ENCODE results near the gene RCN2.

RCN2 gene

GRCh38 chr15:76983590-76984375 is 52.2 kb downstream of the RCN2 start:
- H3K9me3 ChIP-seq (ENCODE audit: control insufficient read depth, insufficient read depth, low read length), result no peaks in the 10 kb centered on the region
- no CpG with 5 or more reads among the region's 4 CpGs for WGBS (ENCODE audit: insufficient coverage, insufficient read length)
- H3K27me3 ChIP-seq (ENCODE audit: control insufficient read depth, insufficient read depth, low read length), result no peaks in the 10 kb centered on the region
- no peak overlapping the region for H3K27ac ChIP-seq (ENCODE audit: low read length)
- H3K4me1 ChIP-seq (ENCODE audit: control insufficient read depth, insufficient read depth, low read length), result no peaks in the 10 kb centered on the region
- no peak overlapping the region for H3K4me3 ChIP-seq (ENCODE audit: low read length)
- H3K36me3 ChIP-seq (ENCODE audit: control insufficient read depth, insufficient read depth, low read length), result no peaks in the 10 kb centered on the region
- DNase-seq (ENCODE audit: low read depth, low spot score), result no peak

GRCh38 chr15:76986743-76987142 is 55.2 kb downstream of the RCN2 start:
- no peaks in the 10 kb centered on the region for H3K9me3 ChIP-seq (ENCODE audit: control insufficient read depth, insufficient read depth, low read length)
- no peak overlapping the region for H3K27ac ChIP-seq (ENCODE audit: low read length)
- no CpG with 5 or more reads among the region's 3 CpGs for WGBS (ENCODE audit: insufficient coverage, insufficient read length)
- no peak for DNase-seq (ENCODE audit: low read depth, low spot score)
- H3K4me3 ChIP-seq (ENCODE audit: low read length), result no peak overlapping the region
- no peaks in the 10 kb centered on the region for H3K27me3 ChIP-seq (ENCODE audit: control insufficient read depth, insufficient read depth, low read length)
- H3K4me1 ChIP-seq (ENCODE audit: control insufficient read depth, insufficient read depth, low read length), result no peaks in the 10 kb centered on the region
- H3K36me3 ChIP-seq (ENCODE audit: control insufficient read depth, insufficient read depth, low read length), result no peaks in the 10 kb centered on the region

- H3K27me3 ChIP-seq (ENCODE audit: control insufficient read depth, insufficient read depth, low read length), result no peaks in the 10 kb centered on the region
- no peaks in the 10 kb centered on the region for H3K9me3 ChIP-seq (ENCODE audit: control insufficient read depth, insufficient read depth, low read length)
- no peaks in the 10 kb centered on the region for H3K36me3 ChIP-seq (ENCODE audit: control insufficient read depth, insufficient read depth, low read length)
- H3K4me3 ChIP-seq (ENCODE audit: low read length), result no peak overlapping the region
- DNase-seq (ENCODE audit: low read depth, low spot score), result no peak
- WGBS (ENCODE audit: insufficient coverage, insufficient read length), result no CpG with 5 or more reads among the region's 6 CpGs
- no peak overlapping the region for H3K27ac ChIP-seq (ENCODE audit: low read length)
- H3K4me1 ChIP-seq (ENCODE audit: control insufficient read depth, insufficient read depth, low read length), result no peaks in the 10 kb centered on the region
Measured at GRCh38 chr15:76987276-76987675, 55.7 kb downstream of the RCN2 start.

DNA sequence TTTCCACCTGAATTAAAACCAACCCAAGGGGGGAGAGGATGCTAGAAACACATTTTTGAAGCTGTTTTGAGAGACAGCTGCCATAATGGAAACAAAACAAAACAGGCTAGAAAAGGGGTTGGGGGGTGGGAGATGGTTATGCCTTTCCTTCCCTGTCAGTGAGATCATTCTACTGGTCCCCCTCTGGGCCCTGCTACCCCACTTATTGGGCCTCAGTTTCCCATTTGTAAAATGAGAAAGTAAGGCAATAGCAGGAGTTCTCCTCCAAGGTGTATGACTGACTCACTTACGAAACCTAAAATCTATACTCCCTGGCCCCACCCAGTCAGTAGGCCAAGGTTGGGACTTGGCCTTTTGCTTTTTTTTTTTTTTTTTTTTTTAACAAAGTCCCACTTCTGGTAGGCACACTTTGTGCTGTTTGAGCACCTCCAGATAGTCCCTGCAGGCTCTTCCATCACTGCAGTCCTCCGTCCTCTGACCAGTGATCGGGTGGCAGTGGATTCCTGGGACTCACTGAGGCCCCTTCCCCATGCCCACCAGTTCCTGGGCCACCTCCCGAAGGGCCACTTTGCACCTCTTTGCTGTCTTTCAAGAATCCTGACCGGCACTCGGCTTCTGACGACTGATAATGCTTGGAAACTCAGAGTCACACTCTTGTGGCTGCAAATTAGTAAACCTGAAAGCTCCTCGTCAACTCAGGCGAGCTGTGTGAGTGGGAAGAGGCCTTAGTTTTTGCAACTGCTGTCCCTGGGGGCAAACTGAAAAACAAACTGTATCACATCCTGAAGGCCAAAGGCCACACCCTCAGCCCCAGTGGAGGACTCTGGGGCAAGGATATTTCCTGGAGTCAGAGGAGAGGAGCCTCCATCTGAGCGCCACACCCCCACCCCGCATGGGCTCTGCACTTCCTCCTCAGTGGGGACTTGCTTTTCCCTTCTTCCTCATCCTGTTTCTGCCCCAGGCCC is 56.6 kb downstream of the RCN2 start:
- WGBS (ENCODE audit: insufficient coverage, insufficient read length), result no CpG with 5 or more reads among the region's 11 CpGs
- no peak overlapping the region for H3K4me3 ChIP-seq (ENCODE audit: low read length)
- H3K4me1 ChIP-seq (ENCODE audit: control insufficient read depth, insufficient read depth, low read length), result no peaks in the 10 kb centered on the region
- no peak for DNase-seq (ENCODE audit: low read depth, low spot score)
- H3K27ac ChIP-seq (ENCODE audit: low read length), result no peak overlapping the region
- H3K36me3 ChIP-seq (ENCODE audit: control insufficient read depth, insufficient read depth, low read length), result no peaks in the 10 kb centered on the region
- no peaks in the 10 kb centered on the region for H3K27me3 ChIP-seq (ENCODE audit: control insufficient read depth, insufficient read depth, low read length)
- no peaks in the 10 kb centered on the region for H3K9me3 ChIP-seq (ENCODE audit: control insufficient read depth, insufficient read depth, low read length)

DNA sequence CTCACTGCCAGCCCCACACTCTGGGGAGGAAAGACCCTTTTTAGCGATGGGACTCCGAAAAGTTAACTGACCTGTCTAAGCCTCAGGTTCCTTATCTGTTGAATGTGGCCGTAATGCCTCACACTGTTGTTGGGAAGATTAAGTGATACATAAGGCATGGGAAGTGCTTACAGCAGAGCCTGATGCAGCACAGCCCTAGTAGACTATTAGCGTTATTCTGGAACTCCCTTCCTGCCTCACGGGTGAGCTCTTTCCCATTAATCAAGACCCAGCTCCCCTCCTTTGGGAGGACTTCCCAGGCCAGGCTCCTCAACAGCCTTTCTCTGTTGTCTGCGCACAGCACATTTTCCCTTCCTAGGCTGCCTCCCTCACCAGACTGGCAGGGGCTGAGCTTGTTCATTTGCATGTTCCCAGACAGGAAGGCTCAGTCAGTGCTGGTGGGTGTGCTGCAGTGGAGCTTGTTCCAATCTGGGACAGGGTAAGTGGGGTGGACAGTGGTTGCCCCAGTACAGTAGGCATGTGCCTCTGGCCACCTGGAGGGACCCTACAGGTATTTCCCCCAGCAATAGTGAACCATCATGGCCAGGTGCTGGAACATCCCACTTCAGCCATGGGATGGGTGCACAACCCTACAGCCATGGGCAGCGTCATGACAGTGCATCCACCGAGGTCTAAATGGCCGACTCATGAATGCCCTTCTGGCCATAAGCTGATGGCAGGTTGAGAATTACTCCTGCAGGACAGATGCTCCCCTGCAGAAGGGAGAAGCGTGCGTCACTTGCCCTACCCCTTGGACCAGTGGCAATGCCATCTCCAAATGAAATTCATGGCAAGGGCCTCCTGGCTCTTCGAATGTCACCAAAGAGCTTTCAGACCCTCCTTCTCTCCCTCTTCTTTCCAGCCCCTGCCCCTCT is 57.6 kb downstream of the RCN2 start:
- H3K36me3 ChIP-seq (ENCODE audit: control insufficient read depth, insufficient read depth, low read length), result no peaks in the 10 kb centered on the region
- no peak for DNase-seq (ENCODE audit: low read depth, low spot score)
- H3K27ac ChIP-seq (ENCODE audit: low read length), result no peak overlapping the region
- H3K27me3 ChIP-seq (ENCODE audit: control insufficient read depth, insufficient read depth, low read length), result no peaks in the 10 kb centered on the region
- H3K4me3 ChIP-seq (ENCODE audit: low read length), result no peak overlapping the region
- H3K9me3 ChIP-seq (ENCODE audit: control insufficient read depth, insufficient read depth, low read length), result no peaks in the 10 kb centered on the region
- no CpG with 5 or more reads among the region's 12 CpGs for WGBS (ENCODE audit: insufficient coverage, insufficient read length)
- no peaks in the 10 kb centered on the region for H3K4me1 ChIP-seq (ENCODE audit: control insufficient read depth, insufficient read depth, low read length)

DNA sequence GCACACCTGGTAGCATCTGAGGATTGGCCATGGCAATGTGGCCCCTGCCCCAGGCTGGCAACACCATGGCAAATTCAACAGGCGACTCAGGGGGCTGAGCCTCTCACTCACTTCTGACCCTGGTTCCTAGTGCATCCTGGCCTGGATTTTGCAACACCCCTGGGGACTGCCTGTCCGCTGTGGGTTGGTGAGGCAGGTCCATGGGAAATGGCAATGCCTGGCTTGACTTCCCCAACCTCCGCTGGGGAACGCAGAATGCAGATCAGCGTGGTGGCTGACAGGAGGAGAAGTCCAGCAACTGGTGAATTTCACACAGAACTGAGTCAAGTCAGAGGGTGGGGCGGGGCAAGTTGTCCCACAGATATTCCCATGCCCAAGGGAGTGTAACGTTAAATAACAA is 59.5 kb downstream of the RCN2 start:
- WGBS (ENCODE audit: insufficient coverage, insufficient read length), result no CpG with 5 or more reads among the region's 7 CpGs
- Histone ChIP-seq H3K4me3 (ENCODE audit: low read length) (no peak overlapping the region), H3K27ac (ENCODE audit: low read length) (no peak overlapping the region), H3K36me3 (ENCODE audit: control insufficient read depth, insufficient read depth, low read length) (no peaks in the 10 kb centered on the region), H3K4me1 (ENCODE audit: control insufficient read depth, insufficient read depth, low read length) (no peaks in the 10 kb centered on the region), H3K9me3 (ENCODE audit: control insufficient read depth, insufficient read depth, low read length) (no peaks in the 10 kb centered on the region), H3K27me3 (ENCODE audit: control insufficient read depth, insufficient read depth, low read length) (no peaks in the 10 kb centered on the region)
- DNase-seq (ENCODE audit: low read depth, low spot score), result no peak

DNA sequence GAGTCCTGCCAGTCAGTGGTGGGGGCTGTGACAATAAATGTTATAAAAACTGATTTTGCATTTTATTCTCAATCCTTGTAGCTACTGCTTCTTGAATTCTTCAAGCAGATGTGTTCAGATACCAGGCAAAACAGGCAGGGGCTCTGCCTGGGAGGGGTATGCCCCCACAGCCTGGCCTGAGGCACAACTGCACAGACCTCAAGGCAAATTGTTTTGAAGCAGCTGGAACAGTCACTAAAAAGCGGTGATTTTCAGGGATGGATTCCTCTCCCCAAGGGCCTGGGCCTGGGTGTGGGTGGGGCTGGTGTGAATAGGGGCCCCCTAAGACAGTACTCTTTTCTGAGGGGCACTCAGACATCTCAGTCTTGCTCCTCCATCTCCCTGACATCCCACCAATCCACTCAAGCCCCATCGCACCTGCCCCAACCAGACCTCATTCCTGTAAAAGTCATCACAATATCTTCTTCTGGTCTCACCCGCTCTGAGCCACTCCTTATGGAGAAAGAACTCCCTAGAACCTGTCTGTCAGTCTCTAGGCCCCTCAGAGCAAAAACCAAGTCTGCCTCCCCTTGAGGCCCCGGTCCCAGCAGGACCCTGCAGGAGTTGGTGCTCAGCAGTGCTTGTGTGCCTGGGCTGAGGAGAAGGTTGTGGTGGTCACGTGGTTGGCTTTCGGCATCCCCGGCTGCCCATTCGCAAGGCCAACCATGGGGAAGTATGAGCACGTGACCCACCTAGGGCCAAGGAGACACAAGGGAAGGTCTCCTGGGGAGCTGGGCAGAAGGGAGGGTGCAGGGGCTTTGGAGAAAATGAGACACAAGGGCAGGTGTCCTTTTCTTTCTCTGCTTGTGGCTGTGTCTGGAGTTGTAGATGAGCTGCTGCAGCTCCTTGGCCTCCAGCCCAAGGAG is 60.4 kb downstream of the RCN2 start:
- Histone ChIP-seq H3K36me3 (ENCODE audit: control insufficient read depth, insufficient read depth, low read length) (no peaks in the 10 kb centered on the region), H3K27ac (ENCODE audit: low read length) (no peak overlapping the region), H3K4me1 (ENCODE audit: control insufficient read depth, insufficient read depth, low read length) (no peaks in the 10 kb centered on the region), H3K27me3 (ENCODE audit: control insufficient read depth, insufficient read depth, low read length) (no peaks in the 10 kb centered on the region), H3K4me3 (ENCODE audit: low read length) (no peak overlapping the region), H3K9me3 (ENCODE audit: control insufficient read depth, insufficient read depth, low read length) (no peaks in the 10 kb centered on the region)
- no peak for DNase-seq (ENCODE audit: low read depth, low spot score)
- WGBS (ENCODE audit: insufficient coverage, insufficient read length), result no CpG with 5 or more reads among the region's 9 CpGs

DNA sequence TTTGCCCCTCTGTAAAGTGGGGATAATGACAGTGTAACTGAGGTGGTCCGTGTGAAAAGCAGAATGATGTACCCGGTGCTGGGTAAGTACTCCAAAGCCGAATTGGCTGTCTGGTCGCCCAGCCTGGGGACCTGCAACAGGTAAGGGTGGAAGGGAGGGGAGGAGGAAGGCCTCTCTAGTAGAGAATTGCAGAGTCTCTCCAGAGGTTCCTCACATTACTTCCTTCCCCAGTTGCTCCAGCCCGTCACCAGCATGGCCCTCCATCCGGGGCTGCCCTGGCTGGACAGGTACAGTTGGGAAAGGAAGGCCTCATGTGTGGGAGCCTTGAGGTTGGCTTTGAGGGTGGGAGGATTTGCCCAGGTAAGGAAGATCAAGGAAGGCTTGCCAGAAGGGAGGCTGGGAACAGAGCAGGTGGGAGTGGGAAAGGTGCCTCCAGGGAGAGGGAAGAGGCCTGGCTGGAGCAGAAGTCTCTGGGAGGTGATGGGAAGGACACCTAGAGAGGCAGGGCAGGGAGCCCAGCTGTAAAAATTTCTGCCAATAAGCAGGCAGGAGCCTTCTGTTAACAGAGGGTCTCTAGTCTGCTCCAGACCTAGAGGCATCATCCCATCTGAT is 61.7 kb downstream of the RCN2 start:
- no peak overlapping the region for H3K4me3 ChIP-seq (ENCODE audit: low read length)
- no CpG with 5 or more reads among the region's 6 CpGs for WGBS (ENCODE audit: insufficient coverage, insufficient read length)
- no peak for DNase-seq (ENCODE audit: low read depth, low spot score)
- no peaks in the 10 kb centered on the region for H3K27me3 ChIP-seq (ENCODE audit: control insufficient read depth, insufficient read depth, low read length)
- no peaks in the 10 kb centered on the region for H3K4me1 ChIP-seq (ENCODE audit: control insufficient read depth, insufficient read depth, low read length)
- no peaks in the 10 kb centered on the region for H3K36me3 ChIP-seq (ENCODE audit: control insufficient read depth, insufficient read depth, low read length)
- no peak overlapping the region for H3K27ac ChIP-seq (ENCODE audit: low read length)
- H3K9me3 ChIP-seq (ENCODE audit: control insufficient read depth, insufficient read depth, low read length), result no peaks in the 10 kb centered on the region

DNA sequence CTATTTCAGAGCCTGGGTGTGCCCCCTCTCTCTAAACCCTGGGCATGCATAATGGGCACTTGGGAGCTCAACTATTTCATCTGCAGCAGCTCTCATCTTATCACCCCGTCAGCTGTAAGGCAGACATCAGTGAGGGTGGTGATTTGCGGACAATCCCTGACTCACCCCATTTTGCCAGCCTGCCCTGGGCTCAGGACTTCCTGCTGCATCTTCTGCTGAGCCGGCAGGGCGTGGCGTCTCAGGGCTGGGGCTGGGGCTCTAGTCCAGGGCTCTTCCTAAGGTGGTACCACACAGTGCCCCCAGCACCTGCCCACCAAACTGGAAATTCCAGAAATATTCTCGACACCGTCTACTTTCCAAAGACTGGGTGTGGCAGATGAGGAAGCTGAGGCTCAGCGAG is 62.5 kb downstream of the RCN2 start:
- no peak for DNase-seq (ENCODE audit: low read depth, low spot score)
- no peaks in the 10 kb centered on the region for H3K9me3 ChIP-seq (ENCODE audit: control insufficient read depth, insufficient read depth, low read length)

More for the DNA sequence above, 62.5 kb downstream of the RCN2 start:
- Histone ChIP-seq H3K4me1 (ENCODE audit: control insufficient read depth, insufficient read depth, low read length) (no peaks in the 10 kb centered on the region), H3K36me3 (ENCODE audit: control insufficient read depth, insufficient read depth, low read length) (no peaks in the 10 kb centered on the region), H3K27ac (ENCODE audit: low read length) (no peak overlapping the region), H3K4me3 (ENCODE audit: low read length) (no peak overlapping the region), H3K27me3 (ENCODE audit: control insufficient read depth, insufficient read depth, low read length) (no peaks in the 10 kb centered on the region)
- no CpG with 5 or more reads among the region's 8 CpGs for WGBS (ENCODE audit: insufficient coverage, insufficient read length)

All from iPS DF 6.9 (cell line).